Measurements from ENCODE around the gene OBSCN. TPM values are rescaled to one million over a fixed set of nuclear protein-coding genes. Genes with fewer than 3 reads are reported as not detected.

OBSCN gene
- total RNA-seq, 1 donor from 2014 or later, result 16.9 TPM

DNA sequence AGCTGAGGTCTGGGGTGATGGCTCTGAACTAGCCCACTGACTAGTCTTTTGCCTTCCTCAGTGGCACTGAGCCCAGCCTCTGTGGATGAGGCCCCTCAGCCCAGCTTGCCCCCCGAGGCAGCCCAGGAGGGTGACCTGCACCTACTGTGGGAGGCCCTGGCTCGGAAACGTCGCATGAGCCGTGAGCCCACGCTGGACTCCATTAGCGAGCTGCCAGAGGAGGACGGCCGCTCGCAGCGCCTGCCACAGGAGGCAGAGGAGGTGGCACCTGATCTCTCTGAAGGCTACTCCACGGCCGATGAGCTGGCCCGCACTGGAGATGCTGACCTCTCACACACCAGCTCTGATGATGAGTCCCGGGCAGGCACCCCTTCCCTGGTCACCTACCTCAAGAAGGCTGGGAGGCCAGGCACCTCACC is 111.0 kb downstream of the OBSCN start:
- H3K36me3 Mint-ChIP-seq (ENCODE audit: low read depth, unreplicated experiment), result no peaks in the 10 kb centered on the region

GRCh38 chr1:228319352-228320088 is 111.7 kb downstream of the OBSCN start:
- Mint-ChIP-seq H3K4me1 (ENCODE audit: unreplicated experiment) (no peaks in the 10 kb centered on the region), H3K9me3 (ENCODE audit: unreplicated experiment) (no peaks in the 10 kb centered on the region), H3K36me3 (ENCODE audit: low read depth, unreplicated experiment) (peaks cover 3% of the 10 kb centered on the region), H3K27me3 (ENCODE audit: unreplicated experiment) (no peaks in the 10 kb centered on the region), H3K4me3 (ENCODE audit: unreplicated experiment) (no peak overlapping the region), H3K27ac (ENCODE audit: unreplicated experiment) (no peak overlapping the region)
- TF ChIP-seq CTCF (IDR thresholded peaks at IDR 0.05; ENCODE audit: unreplicated experiment), result no peak
- DNase-seq (ENCODE audit: low spot score), result no peak

More for the DNA sequence above, 111.0 kb downstream of the OBSCN start:
- Mint-ChIP-seq H3K9me3 (ENCODE audit: unreplicated experiment) (no peaks in the 10 kb centered on the region), H3K4me1 (ENCODE audit: unreplicated experiment) (no peaks in the 10 kb centered on the region), H3K27me3 (ENCODE audit: unreplicated experiment) (no peaks in the 10 kb centered on the region), H3K4me3 (ENCODE audit: unreplicated experiment) (no peak overlapping the region), H3K27ac (ENCODE audit: unreplicated experiment) (no peak overlapping the region)
- DNase-seq (ENCODE audit: low spot score), result no peak
- no peak for TF ChIP-seq CTCF (IDR thresholded peaks at IDR 0.05; ENCODE audit: unreplicated experiment)

DNA sequence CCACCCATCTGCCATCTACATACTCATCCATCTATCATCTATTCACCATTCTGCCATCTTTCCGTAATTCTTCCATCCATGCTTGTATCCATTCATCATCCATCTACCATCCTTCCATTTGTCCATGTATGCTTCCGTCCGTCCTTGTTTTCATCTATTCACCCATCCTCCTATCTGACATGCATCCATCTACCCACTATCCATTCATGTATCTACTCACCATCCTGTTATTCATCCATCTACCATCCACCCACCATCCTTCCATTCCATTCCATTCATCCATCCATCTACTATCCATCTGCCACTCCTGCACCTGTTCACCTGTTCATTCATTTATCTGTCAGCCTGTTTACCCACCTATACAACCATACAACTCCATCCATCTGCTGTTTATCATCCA is 112.5 kb downstream of the OBSCN start:
- no peaks in the 10 kb centered on the region for H3K9me3 Mint-ChIP-seq (ENCODE audit: unreplicated experiment)
- H3K4me3 Mint-ChIP-seq (ENCODE audit: unreplicated experiment), result no peak overlapping the region
- no peaks in the 10 kb centered on the region for H3K4me1 Mint-ChIP-seq (ENCODE audit: unreplicated experiment)
- no peak overlapping the region for H3K27ac Mint-ChIP-seq (ENCODE audit: unreplicated experiment)
- DNase-seq (ENCODE audit: low spot score), result no peak
- H3K36me3 Mint-ChIP-seq (ENCODE audit: low read depth, unreplicated experiment), result peaks cover 5% of the 10 kb centered on the region
- no peak for TF ChIP-seq CTCF (IDR thresholded peaks at IDR 0.05; ENCODE audit: unreplicated experiment)
- no peaks in the 10 kb centered on the region for H3K27me3 Mint-ChIP-seq (ENCODE audit: unreplicated experiment)

DNA sequence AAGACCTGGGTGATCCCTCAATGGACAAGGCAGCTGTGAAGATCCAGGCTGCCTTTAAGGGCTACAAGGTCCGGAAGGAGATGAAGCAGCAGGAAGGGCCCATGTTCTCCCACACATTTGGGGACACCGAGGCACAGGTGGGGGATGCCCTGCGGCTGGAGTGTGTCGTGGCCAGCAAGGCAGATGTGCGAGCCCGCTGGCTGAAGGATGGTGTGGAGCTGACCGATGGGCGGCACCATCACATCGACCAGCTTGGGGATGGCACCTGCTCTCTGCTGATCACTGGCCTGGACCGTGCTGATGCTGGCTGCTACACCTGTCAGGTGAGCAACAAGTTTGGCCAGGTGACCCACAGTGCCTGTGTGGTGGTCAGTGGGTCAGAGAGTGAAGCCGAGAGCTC is 113.6 kb downstream of the OBSCN start:
- Mint-ChIP-seq H3K4me3 (ENCODE audit: unreplicated experiment) (no peak overlapping the region), H3K9me3 (ENCODE audit: unreplicated experiment) (no peaks in the 10 kb centered on the region), H3K27ac (ENCODE audit: unreplicated experiment) (no peak overlapping the region), H3K27me3 (ENCODE audit: unreplicated experiment) (no peaks in the 10 kb centered on the region), H3K36me3 (ENCODE audit: low read depth, unreplicated experiment) (peaks cover 5% of the 10 kb centered on the region), H3K4me1 (ENCODE audit: unreplicated experiment) (no peaks in the 10 kb centered on the region)
- no peak for TF ChIP-seq CTCF (IDR thresholded peaks at IDR 0.05; ENCODE audit: unreplicated experiment)
- no peak for DNase-seq (ENCODE audit: low spot score)

DNA sequence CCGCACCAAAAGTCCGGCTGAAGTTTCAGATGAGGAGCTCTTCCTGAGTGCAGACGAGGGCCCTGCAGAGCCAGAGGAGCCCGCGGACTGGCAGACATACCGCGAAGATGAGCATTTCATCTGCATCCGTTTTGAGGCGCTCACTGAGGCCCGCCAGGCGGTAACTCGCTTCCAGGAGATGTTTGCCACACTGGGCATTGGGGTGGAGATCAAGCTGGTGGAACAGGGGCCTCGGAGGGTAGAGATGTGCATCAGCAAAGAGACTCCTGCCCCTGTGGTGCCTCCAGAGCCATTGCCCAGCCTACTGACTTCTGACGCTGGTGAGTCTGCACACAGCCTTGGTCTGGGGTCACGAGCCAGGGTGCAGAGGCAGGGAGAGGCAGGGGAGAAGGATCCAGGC is 114.1 kb downstream of the OBSCN start:
- no peak for TF ChIP-seq CTCF (IDR thresholded peaks at IDR 0.05; ENCODE audit: unreplicated experiment)
- DNase-seq (ENCODE audit: low spot score), result no peak
- peaks cover 5% of the 10 kb centered on the region for H3K36me3 Mint-ChIP-seq (ENCODE audit: low read depth, unreplicated experiment)
- H3K9me3 Mint-ChIP-seq (ENCODE audit: unreplicated experiment), result no peaks in the 10 kb centered on the region
- no peak overlapping the region for H3K4me3 Mint-ChIP-seq (ENCODE audit: unreplicated experiment)
- no peaks in the 10 kb centered on the region for H3K27me3 Mint-ChIP-seq (ENCODE audit: unreplicated experiment)
- H3K27ac Mint-ChIP-seq (ENCODE audit: unreplicated experiment), result no peak overlapping the region
- no peaks in the 10 kb centered on the region for H3K4me1 Mint-ChIP-seq (ENCODE audit: unreplicated experiment)
